ENCODE results near the gene SSBP4. TPM values are rescaled to one million over a fixed set of nuclear protein-coding genes. Genes with fewer than 3 reads are reported as not detected.
A peak's percentile ranks its signal among the peaks of the same experiment; 100 is the strongest.

SSBP4 gene
- total and polyA plus RNA-seq, 9 of the 15 experiments (the other 6 are each of a cell fraction or from before 2014, with no cell fraction given) = 1.1 to 189 (median 39.0) TPM

DNA sequence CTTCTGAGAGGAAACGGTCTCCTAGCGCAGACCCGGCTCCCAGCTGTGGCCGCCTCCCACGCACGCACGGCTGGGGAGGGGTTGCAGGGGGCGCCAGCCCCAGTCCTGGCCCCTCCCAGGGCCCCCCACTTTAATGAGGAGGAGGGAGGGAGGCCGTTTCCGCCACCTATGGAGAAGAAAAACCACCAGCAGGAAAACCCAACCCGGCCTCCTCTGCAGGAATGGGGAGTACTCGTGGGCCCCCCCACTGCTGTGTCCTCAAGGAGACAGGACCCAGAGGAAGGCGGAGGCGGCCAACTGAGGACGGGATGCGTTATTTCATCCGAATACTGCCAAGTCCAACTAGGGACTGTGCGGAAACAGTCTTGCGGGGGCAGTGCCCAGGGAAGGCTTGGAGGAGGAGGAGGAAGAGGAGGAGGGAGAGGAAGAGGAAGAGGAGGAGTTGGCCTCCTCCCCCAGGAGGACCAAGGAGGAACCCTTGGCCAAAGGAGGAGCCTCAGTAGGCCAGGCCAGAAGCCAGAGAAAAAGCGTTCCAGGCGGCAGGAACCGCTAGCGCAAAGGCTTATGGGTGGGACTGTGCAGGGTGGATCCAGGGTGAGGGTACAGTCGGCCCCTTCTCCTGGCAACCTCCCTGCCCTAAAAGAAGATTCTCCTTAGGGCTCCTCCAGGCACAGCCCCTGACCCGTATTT is 3.9 kb upstream of the SSBP4 start (continued):
- TF ChIP-seq, protein P1, sequence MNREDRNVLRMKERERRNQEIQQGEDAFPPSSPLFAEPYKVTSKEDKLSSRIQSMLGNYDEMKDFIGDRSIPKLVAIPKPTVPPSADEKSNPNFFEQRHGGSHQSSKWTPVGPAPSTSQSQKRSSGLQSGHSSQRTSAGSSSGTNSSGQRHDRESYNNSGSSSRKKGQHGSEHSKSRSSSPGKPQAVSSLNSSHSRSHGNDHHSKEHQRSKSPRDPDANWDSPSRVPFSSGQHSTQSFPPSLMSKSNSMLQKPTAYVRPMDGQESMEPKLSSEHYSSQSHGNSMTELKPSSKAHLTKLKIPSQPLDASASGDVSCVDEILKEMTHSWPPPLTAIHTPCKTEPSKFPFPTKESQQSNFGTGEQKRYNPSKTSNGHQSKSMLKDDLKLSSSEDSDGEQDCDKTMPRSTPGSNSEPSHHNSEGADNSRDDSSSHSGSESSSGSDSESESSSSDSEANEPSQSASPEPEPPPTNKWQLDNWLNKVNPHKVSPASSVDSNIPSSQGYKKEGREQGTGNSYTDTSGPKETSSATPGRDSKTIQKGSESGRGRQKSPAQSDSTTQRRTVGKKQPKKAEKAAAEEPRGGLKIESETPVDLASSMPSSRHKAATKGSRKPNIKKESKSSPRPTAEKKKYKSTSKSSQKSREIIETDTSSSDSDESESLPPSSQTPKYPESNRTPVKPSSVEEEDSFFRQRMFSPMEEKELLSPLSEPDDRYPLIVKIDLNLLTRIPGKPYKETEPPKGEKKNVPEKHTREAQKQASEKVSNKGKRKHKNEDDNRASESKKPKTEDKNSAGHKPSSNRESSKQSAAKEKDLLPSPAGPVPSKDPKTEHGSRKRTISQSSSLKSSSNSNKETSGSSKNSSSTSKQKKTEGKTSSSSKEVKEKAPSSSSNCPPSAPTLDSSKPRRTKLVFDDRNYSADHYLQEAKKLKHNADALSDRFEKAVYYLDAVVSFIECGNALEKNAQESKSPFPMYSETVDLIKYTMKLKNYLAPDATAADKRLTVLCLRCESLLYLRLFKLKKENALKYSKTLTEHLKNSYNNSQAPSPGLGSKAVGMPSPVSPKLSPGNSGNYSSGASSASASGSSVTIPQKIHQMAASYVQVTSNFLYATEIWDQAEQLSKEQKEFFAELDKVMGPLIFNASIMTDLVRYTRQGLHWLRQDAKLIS (CRISPR knock-in tag; IDR thresholded peaks at IDR 0.05) = no peak; the same call in 1 of the 2 replicates
- TF ChIP-seq TCF7 (IDR thresholded peaks at IDR 0.05; ENCODE audit: borderline replicate concordance) (no peak; the same call in none of the 2 replicates), ZNF124 (CRISPR knock-in tag; IDR thresholded peaks at IDR 0.05) (no peak), TARDBP (IDR thresholded peaks at IDR 0.05) (no peak), ZNF197 (CRISPR knock-in tag; IDR thresholded peaks at IDR 0.05; ENCODE audit: low read depth) (0 out of 2 replicates have a peak, but pooled peaks have one; percentile 15), ESRRA (IDR thresholded peaks at IDR 0.05; ENCODE audit: borderline replicate concordance, low read depth) (peak; percentile 33; the same call in 1 of the 2 replicates), SREBF1 (IDR thresholded peaks at IDR 0.05; ENCODE audit: borderline replicate concordance, low read depth, low read length) (no peak), SIN3A (IDR thresholded peaks at IDR 0.05; ENCODE audit: borderline replicate concordance in 2 of 2, control insufficient read depth in 1 of 2, low read depth in 2 of 2, low read length in 2 of 2) (peak in 1 of 2 experiments; percentile 26; a peak in 1 of 4 replicates), KDM4B (IDR thresholded peaks at IDR 0.05; ENCODE audit: borderline replicate concordance in 2 of 2, low read depth in 1 of 2) (0 out of 4 replicates have a peak, but pooled peaks of 1 of the 2 experiments have one; percentile 79), JUND (IDR thresholded peaks at IDR 0.05; ENCODE audit: borderline replicate concordance, low read depth, low read length) (no peak), JUND (tag; IDR thresholded peaks at IDR 0.05; ENCODE audit: borderline replicate concordance, low read depth, low read length) (peak; percentile 44; the same call in 1 of the 3 replicates), BCL6 (CRISPR knock-in tag; IDR thresholded peaks at IDR 0.05) (peak; percentile 48; the same call in 1 of the 2 replicates), ZZZ3 (IDR thresholded peaks at IDR 0.05) (no peak), MED1 (CRISPR knock-in tag; IDR thresholded peaks at IDR 0.05; ENCODE audit: borderline replicate concordance) (no peak), ZFP1 (CRISPR knock-in tag; IDR thresholded peaks at IDR 0.05) (0 out of 2 replicates have a peak, but pooled peaks have one; percentile 23), RBM22 (IDR thresholded peaks at IDR 0.05; ENCODE audit: low read depth, low read length, poor library complexity, severe bottlenecking) (no peak), DNMT1 (IDR thresholded peaks at IDR 0.05) (no peak), ZNF707 (CRISPR knock-in tag; conservative IDR thresholded peaks at IDR 0.05) (no peak), EGR1 (conservative IDR thresholded peaks at IDR 0.05) (peak; percentile 93)
- TF ChIP-seq, protein P2, sequence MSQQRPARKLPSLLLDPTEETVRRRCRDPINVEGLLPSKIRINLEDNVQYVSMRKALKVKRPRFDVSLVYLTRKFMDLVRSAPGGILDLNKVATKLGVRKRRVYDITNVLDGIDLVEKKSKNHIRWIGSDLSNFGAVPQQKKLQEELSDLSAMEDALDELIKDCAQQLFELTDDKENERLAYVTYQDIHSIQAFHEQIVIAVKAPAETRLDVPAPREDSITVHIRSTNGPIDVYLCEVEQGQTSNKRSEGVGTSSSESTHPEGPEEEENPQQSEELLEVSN (IDR thresholded peaks at IDR 0.05; ENCODE audit: borderline replicate concordance in 1 of 2, extremely low read depth in 1 of 2, insufficient read depth in 1 of 2, insufficient read length in 1 of 2, low read depth in 1 of 2, low read length in 1 of 2, poor library complexity in 1 of 2, severe bottlenecking in 1 of 2) = no peak
- TF ChIP-seq, protein P3, sequence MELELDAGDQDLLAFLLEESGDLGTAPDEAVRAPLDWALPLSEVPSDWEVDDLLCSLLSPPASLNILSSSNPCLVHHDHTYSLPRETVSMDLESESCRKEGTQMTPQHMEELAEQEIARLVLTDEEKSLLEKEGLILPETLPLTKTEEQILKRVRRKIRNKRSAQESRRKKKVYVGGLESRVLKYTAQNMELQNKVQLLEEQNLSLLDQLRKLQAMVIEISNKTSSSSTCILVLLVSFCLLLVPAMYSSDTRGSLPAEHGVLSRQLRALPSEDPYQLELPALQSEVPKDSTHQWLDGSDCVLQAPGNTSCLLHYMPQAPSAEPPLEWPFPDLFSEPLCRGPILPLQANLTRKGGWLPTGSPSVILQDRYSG (tag; conservative IDR thresholded peaks at IDR 0.05; ENCODE audit: low read depth) = peak; percentile 81

All from K562 (cell line).